ENCODE measurements around the gene PEX1.

- TF ChIP-seq POLR2AphosphoS5 (IDR thresholded peaks at IDR 0.05) = no peak
- TF ChIP-seq CTCF (IDR thresholded peaks at IDR 0.05; ENCODE audit: poor library complexity, severe bottlenecking) = no peak
- TF ChIP-seq MXI1 (conservative IDR thresholded peaks at IDR 0.05; ENCODE audit: poor library complexity, severe bottlenecking) = no peak
Measured at GRCh38 chr7:92563345-92563744, 35.0 kb upstream of the PEX1 start.
